A549 (cell line): Measurements from ENCODE around the gene MTPN. TPM values are rescaled to one million over a fixed set of nuclear protein-coding genes. Genes with fewer than 3 reads are reported as not detected.

Experiments used
- ATAC-seq, 2 experiments: fragments of 200-7000 bp in 1 of 2; fragments of >200 bp in 1 of 2; cut with Nextera tagmentation in 1 of 2; cut with Tn5 transposase in 1 of 2; 3 replicates each; pipeline versions ENCODE4 v1.8.0 to v1.9.1; 2018 to 2020; ENCODE audit warnings: mild to moderate bottlenecking in 1 of 2, moderate library complexity in 1 of 2
- CTCF ChIA-PET: fragments of 300-600 bp; sonication (Branson Sonifier 250); formaldehyde crosslinking; extraction: SDS; loops from one replicate; lab custom pipeline; 2021; ENCODE audit warnings: antibody characterized with exemption, inconsistent platforms; lab: Yijun Ruan, JAX
- POLR2A ChIA-PET: fragments of 350-600 bp; formaldehyde crosslinking; extraction: SDS; loops from one replicate; lab custom pipeline; 2021; ENCODE audit warnings: antibody characterized with exemption, inconsistent platforms; lab: Yijun Ruan, JAX
- DNase-seq, 2 experiments: peaks; one replicate each; pipeline versions ENCODE4 v3.0.0 to v3.0.0-alpha.2; 2011 to 2016; ENCODE audit warnings: low read depth in 1 of 2, low spot score in 1 of 2
- FAIRE-seq: peaks from 2 replicates; lab custom pipeline; 2011; peaks lifted over from hg19 to GRCh38; lab: Jason Lieb, UNC
- H3K27ac ChIP-seq, 2 experiments: fragments of >200 bp; sonication (Bioruptor Twin); formaldehyde crosslinking; 3 replicates each; pipeline ENCODE4 v1.5.1; 2016 to 2017
- H3K4me1 ChIP-seq: fragments of >200 bp; sonication (Bioruptor Twin); formaldehyde crosslinking; 3 replicates; pipeline ENCODE4 v1.6.1; 2016
- H3K4me2 ChIP-seq: fragments of >200 bp; sonication (Bioruptor Twin); formaldehyde crosslinking; 3 replicates; pipeline ENCODE4 v1.6.1; 2016
- H3K4me3 ChIP-seq: fragments of >200 bp; sonication (Bioruptor Twin); formaldehyde crosslinking; 3 replicates; pipeline ENCODE4 v1.5.1; 2016
- H3K9me3 ChIP-seq: fragments of >200 bp; sonication (Bioruptor Twin); formaldehyde crosslinking; 3 replicates; pipeline ENCODE4 v1.6.1; 2016
- ATOH8 ChIP-seq: fragments of 250-450 bp; sonication (Bioruptor Pico); IDR thresholded peaks from 2 replicates; pipeline ENCODE4 v1.5.0; 2020; ENCODE audit warnings: low read depth, mild to moderate bottlenecking, moderate library complexity
- BCL3 ChIP-seq: fragments of >200 bp; sonication (Bioruptor Twin); formaldehyde crosslinking; IDR thresholded peaks from 3 replicates; pipeline ENCODE4 v1.6.1; 2016
- CHD4 ChIP-seq: fragments of 200-600 bp; sonication (generic); IDR thresholded peaks from 2 replicates; pipeline ENCODE4 v1.6.1; 2016; ENCODE audit warnings: antibody characterized with exemption, mild to moderate bottlenecking, borderline replicate concordance
- E2F6 ChIP-seq: IDR thresholded peaks from 2 replicates; pipeline ENCODE4 v1.6.1; 2012; ENCODE audit warnings: low read depth, borderline replicate concordance
- FOSL2 ChIP-seq, 2 experiments: fragments of 450-650 bp in 1 of 2; fragments of >200 bp in 1 of 2; sonication (Bioruptor Twin) in 1 of 2; formaldehyde crosslinking; IDR thresholded peaks; 2 replicates each; pipeline versions ENCODE4 v1.5.0 to v1.6.1; 2016 to 2020; ENCODE audit warnings: mild to moderate bottlenecking in 1 of 2, moderate library complexity in 1 of 2
- HMGXB4 ChIP-seq: fragments of 250-450 bp; sonication (Bioruptor Pico); IDR thresholded peaks from 2 replicates; pipeline ENCODE4 v1.5.0; 2021; ENCODE audit warnings: mild to moderate bottlenecking, moderate library complexity, borderline replicate concordance
- JUN ChIP-seq, 2 experiments: fragments of >200 bp; sonication (Bioruptor Twin); formaldehyde crosslinking; IDR thresholded peaks; 2 replicates in 1 of 2; 3 replicates in 1 of 2; pipeline ENCODE4 v1.6.1; 2016 to 2017
- JUNB ChIP-seq: fragments of >200 bp; sonication (Bioruptor Twin); formaldehyde crosslinking; IDR thresholded peaks from 2 replicates; pipeline ENCODE4 v1.6.1; 2016
- KDM1A ChIP-seq: fragments of 200-600 bp; sonication (generic); IDR thresholded peaks from 2 replicates; pipeline ENCODE4 v1.6.1; 2016; ENCODE audit warnings: low read depth, mild to moderate bottlenecking
- KDM5A ChIP-seq: fragments of 200-600 bp; sonication (generic); IDR thresholded peaks from 2 replicates; pipeline ENCODE4 v1.6.1; 2016; ENCODE audit warnings: antibody characterized with exemption, mild to moderate bottlenecking
- MYC ChIP-seq: IDR thresholded peaks from 2 replicates; pipeline ENCODE4 v1.6.1; 2012; ENCODE audit warnings: mild to moderate bottlenecking, inconsistent platforms, low read length, improper control_type of control experiment, borderline replicate concordance
- NFE2L2 ChIP-seq: fragments of 150-350 bp; conservative IDR thresholded peaks from 2 replicates; pipeline ENCODE4 v1.6.1; 2014; ENCODE audit warnings: low read length
- NPAS2 ChIP-seq: fragments of 250-450 bp; sonication (Bioruptor Pico); IDR thresholded peaks from 2 replicates; pipeline ENCODE4 v1.8.0; 2022; ENCODE audit warnings: mild to moderate bottlenecking, moderate library complexity, borderline replicate concordance
- PBX3 ChIP-seq: IDR thresholded peaks from 2 replicates; pipeline ENCODE4 v1.6.1; 2012
- POLR2A ChIP-seq: IDR thresholded peaks from 2 replicates; pipeline ENCODE4 v1.6.1; 2012; ENCODE audit warnings: mild to moderate bottlenecking, low read length
- POLR2AphosphoS2 ChIP-seq: conservative IDR thresholded peaks from 2 replicates; pipeline ENCODE4 v1.6.1; 2012; ENCODE audit warnings: low read length, improper control_type of control experiment, inconsistent platforms
- RARB ChIP-seq: fragments of 250-450 bp; sonication (Bioruptor Pico); IDR thresholded peaks from 2 replicates; pipeline ENCODE4 v1.8.0; 2021; ENCODE audit warnings: mild to moderate bottlenecking, moderate library complexity
- REST ChIP-seq: fragments of 200-600 bp; sonication (generic); IDR thresholded peaks from 2 replicates; pipeline ENCODE4 v1.6.1; 2016; ENCODE audit warnings: antibody characterized with exemption, mild to moderate bottlenecking, moderate library complexity
- SMC3 ChIP-seq: fragments of >200 bp; sonication (Bioruptor Twin); formaldehyde crosslinking; IDR thresholded peaks from 3 replicates; pipeline ENCODE4 v1.6.1; 2018; ENCODE audit warnings: inconsistent platforms
- WGBS: methylation state at CpG from one replicate; pipeline ENCODE4 v1.1.6; 2017; ENCODE audit errors: missing lambda C conversion rate; 5-methylcytosine and 5-hydroxymethylcytosine counted together
- polyA plus RNA-seq, 4 experiments: library from polyadenylated mRNA; depleted of rRNA in 3 of 4; stranded (reverse); fragments of >200 nt; fragmentation: RNase III in 1 of 4; extraction: RNeasy Plus Mini Kit Qiagen cat#74134 plus additional on column Dnase treatment in 1 of 4; gene quantifications; 2 replicates in 3 of 4; 3 replicates in 1 of 4; pipeline ENCODE4 v1.2.3, GENCODE V29; 2011 to 2017

Gene MTPN
- polyA plus RNA-seq, 2 of the 4 experiments (the other 2 are of a cell fraction) = 147 to 206 TPM

- ChIA-PET CTCF (interaction anchor here (0.6 kb wide), 2 partner anchors 11 to 178 kb away, joined by 3 read pairs; no protein-coding TSS in a partner anchor), POLR2A (no interaction called here)
- TF ChIP-seq KDM5A = no peak
- no peak for TF ChIP-seq POLR2AphosphoS2
- TF ChIP-seq JUN (IDR thresholded peaks at IDR 0.05) = no peak
- no peak for TF ChIP-seq NFE2L2
- no peak for TF ChIP-seq RARB (CRISPR knock-in tag)
- TF ChIP-seq BCL3 = no peak
- TF ChIP-seq ATOH8 (CRISPR knock-in tag) = no peak
- TF ChIP-seq SMC3 = no peak
- no peak for TF ChIP-seq E2F6
- no peak for TF ChIP-seq PBX3
- no peak for TF ChIP-seq NPAS2 (CRISPR knock-in tag)
- no peak for TF ChIP-seq KDM1A
- TF ChIP-seq CHD4 = no peak
- TF ChIP-seq FOSL2 (IDR thresholded peaks at IDR 0.05) = no peak
- TF ChIP-seq FOSL2 (CRISPR knock-in tag; IDR thresholded peaks at IDR 0.05) = no peak
- 75% methylated on average over 2 of the region's 2 CpGs for WGBS
- no peak overlapping the region for H3K27ac ChIP-seq
- H3K9me3 ChIP-seq = no peaks in the 10 kb centered on the region
- no peak overlapping the region for H3K4me3 ChIP-seq
- DNase-seq (no peak), FAIRE-seq (no peak), ATAC-seq (no peak)
- no peak overlapping the region for H3K4me2 ChIP-seq
- H3K4me1 ChIP-seq = peaks cover 11% of the 10 kb centered on the region
Observed at GRCh38 chr7:135980012-135980551, 2.9 kb upstream of the MTPN start.

- ATAC-seq (no peak), DNase-seq (no peak), FAIRE-seq (no peak)
- CTCF ChIA-PET = interaction anchor here (0.6 to 1.7 kb wide), 2 partner anchors 11 kb away, joined by 3 to 4 read pairs; no protein-coding TSS in a partner anchor
- no peak overlapping the region for H3K4me3 ChIP-seq
- TF ChIP-seq REST (no peak), SMC3 (no peak), MYC (no peak), JUNB (no peak), POLR2A (no peak), HMGXB4 (CRISPR knock-in tag) (no peak), E2F6 (no peak)
- no peak overlapping the region for H3K4me2 ChIP-seq
- H3K27ac ChIP-seq = no peak overlapping the region
- POLR2A ChIA-PET = no interaction called here
- no peaks in the 10 kb centered on the region for H3K9me3 ChIP-seq
- H3K4me1 ChIP-seq = peaks cover 13% of the 10 kb centered on the region
Observed at GRCh38 chr7:135979471-135980011, 2.4 kb upstream of the MTPN start.
